ENCODE results near the gene PHF21B.

DNA sequence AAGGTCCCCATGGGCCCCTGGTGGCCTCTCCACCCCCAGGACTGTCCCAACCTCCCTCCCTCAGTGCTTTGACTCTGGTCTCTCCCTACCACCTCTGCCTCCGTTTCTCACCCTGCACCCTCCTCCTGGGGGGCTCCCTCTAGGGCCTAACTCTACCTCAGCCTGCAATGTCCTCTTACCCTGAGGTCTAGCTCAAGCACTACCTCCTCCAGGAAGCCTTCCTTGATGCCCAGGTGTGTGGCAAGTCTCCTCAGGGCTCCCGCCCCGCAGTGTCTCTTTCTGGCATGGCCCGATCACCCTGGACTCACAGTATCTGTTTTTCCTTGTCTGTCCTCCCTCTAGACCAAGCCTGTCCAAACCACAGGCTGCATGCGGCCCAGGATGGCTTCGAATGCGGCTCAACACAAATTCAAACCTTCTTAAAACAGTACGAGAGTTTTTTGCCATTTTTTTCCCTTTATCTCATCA is 90.8 kb downstream of the PHF21B start:
- TF ChIP-seq CTCF (optimal IDR thresholded peaks at IDR 0.05 in 1 of 3, IDR thresholded peaks at IDR 0.05 in 1 of 3, conservative IDR thresholded peaks at IDR 0.05 in 1 of 3; ENCODE audit: extremely low read depth in 1 of 3, insufficient read depth in 2 of 3, low read length in 3 of 3) (no peak), EZH2 (IDR thresholded peaks at IDR 0.05; ENCODE audit: low read length) (no peak)

Data from keratinocyte (primary cell).